Transverse colon (tissue), 4 donors: ENCODE results near the gene ZNF324.

Source experiments
- CTCF ChIP-seq, 5 experiments: fragments of 200-600 bp in 3 of 5; fragments of 450-650 bp in 2 of 5; sonication (generic) in 3 of 5; IDR thresholded peaks; 1 replicate in 2 of 5; 2 replicates in 3 of 5; pipeline ENCODE4 v1.5.1; 2016 to 2017; ENCODE audit warnings: antibody characterized with exemption in 5 of 5, inconsistent platforms in 3 of 5, mild to moderate bottlenecking in 2 of 5, moderate library complexity in 1 of 5
- EP300 ChIP-seq: sonication (generic); formaldehyde crosslinking; IDR thresholded peaks from one replicate; pipeline ENCODE4 v1.6.1; 2017; ENCODE audit warnings: antibody characterized with exemption, low read depth
- POLR2A ChIP-seq: fragments of 450-650 bp; IDR thresholded peaks from one replicate; pipeline ENCODE4 v1.6.1; 2016; ENCODE audit warnings: antibody characterized with exemption, mild to moderate bottlenecking, moderate library complexity
- POLR2AphosphoS5 ChIP-seq, 3 donors: sonication (generic); formaldehyde crosslinking; IDR thresholded peaks; one replicate each; pipeline ENCODE4 v1.6.1; 2016; ENCODE audit warnings: antibody characterized with exemption in 3 of 3

DNA sequence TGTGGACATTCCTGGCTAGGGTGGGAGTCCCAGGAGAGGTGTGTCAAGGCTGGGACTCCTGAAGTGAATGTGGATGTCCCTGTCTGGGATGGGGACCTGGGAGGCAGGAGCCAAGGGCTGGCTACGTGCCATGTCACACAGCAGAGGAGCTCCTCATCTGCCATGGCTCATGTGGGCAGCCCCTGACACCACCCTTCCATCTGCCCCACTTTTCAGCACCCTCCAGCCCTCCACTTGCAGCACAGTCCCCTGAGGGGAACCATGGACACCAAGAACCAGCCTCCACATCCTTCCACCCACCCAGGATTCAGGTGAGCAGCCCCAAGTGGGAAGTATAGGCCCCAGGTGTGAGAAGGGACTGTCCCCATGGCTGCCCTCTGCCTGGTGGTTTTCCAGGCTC is 11.0 kb downstream of the ZNF324 start:
- TF ChIP-seq POLR2A (no peak), CTCF (IDR thresholded peaks at IDR 0.05) (no peak), POLR2AphosphoS5 (IDR thresholded peaks at IDR 0.05) (no peak), EP300 (no peak)
